ENCODE measurements around the gene LOXL1. TPM values are rescaled to one million over a fixed set of nuclear protein-coding genes. Genes with fewer than 3 reads are reported as not detected.

The LOXL1 gene
- total and polyA plus RNA-seq, 10 of the 15 experiments (the other 5 are each of a cell fraction or from before 2014, with no cell fraction given): 0.07 to 0.15 TPM; not detected in 8

- SMC1A ChIA-PET (ENCODE audit: uncharacterized antibody, unreplicated experiment): no interaction called here
- in situ Hi-C loops (cut with MboI): no loop called here
- RAD21 ChIA-PET (ENCODE audit: unreplicated experiment): no interaction called here
- ATAC-seq: no peak
- H2AFZ ChIP-seq (ENCODE audit: control insufficient read depth, low read depth, low read length): no peak overlapping the region
- peaks cover 8% of the 10 kb centered on the region in 2 experiments for H3K27me3 ChIP-seq (replicated peaks in 1 of 2; ENCODE audit: control insufficient read depth in 2 of 2, insufficient read depth in 2 of 2, low read length in 1 of 2)
- H3K9ac ChIP-seq (ENCODE audit: control insufficient read depth, insufficient read depth, low read length): no peak overlapping the region
- H3K27ac ChIP-seq (ENCODE audit: control insufficient read depth, insufficient read depth): no peak overlapping the region
- POLR2A ChIA-PET: interaction anchor here (0.7 kb wide), 1 partner anchor 149 kb away, joined by 3 read pairs; no protein-coding TSS in a partner anchor
- no peaks in the 10 kb centered on the region for H3K36me3 ChIP-seq (ENCODE audit: control insufficient read depth in 2 of 2, insufficient read depth in 2 of 2, low read length in 1 of 2)
- no peaks in the 10 kb centered on the region for H3K79me2 ChIP-seq (ENCODE audit: control insufficient read depth, insufficient read depth, low read length)
- no peak for FAIRE-seq
- CTCF ChIA-PET: interaction anchor here (0.9 to 1.0 kb wide), 2 partner anchors 50 to 55 kb away, joined by 3 read pairs; no protein-coding TSS in a partner anchor
- WGBS (ENCODE audit: insufficient coverage, insufficient replicate concordance, low lambda C conversion rate, missing lambda C conversion rate): 43% methylated on average over 6 of the region's 6 CpGs
- no peak overlapping the region for H3K4me2 ChIP-seq (ENCODE audit: control insufficient read depth, insufficient read depth)
- H3K9me3 ChIP-seq (replicated peaks; ENCODE audit: control insufficient read depth, insufficient read depth, low read length): no peaks in the 10 kb centered on the region
- intact Hi-C loops (cut with micrococcal nuclease; ENCODE audit: unreplicated experiment): no loop called here
- no peak overlapping the region for H3K4me3 ChIP-seq
- TF ChIP-seq CBX5 (IDR thresholded peaks at IDR 0.05; ENCODE audit: low read depth): no peak
- no peak for TF ChIP-seq SREBF1 (IDR thresholded peaks at IDR 0.05; ENCODE audit: low read length)
- TF ChIP-seq CTCF (IDR thresholded peaks at IDR 0.05 in 2 of 3, conservative IDR thresholded peaks at IDR 0.05 in 1 of 3; ENCODE audit: control insufficient read depth in 2 of 3, extremely low read depth in 1 of 3, insufficient read depth in 1 of 3, low read depth in 3 of 3, low read length in 3 of 3): no peak
- TF ChIP-seq MAX (IDR thresholded peaks at IDR 0.05; ENCODE audit: low read depth, low read length): no peak
- no peak for TF ChIP-seq CHD1 (IDR thresholded peaks at IDR 0.05; ENCODE audit: low read depth, low read length)
- no peak for TF ChIP-seq ATF3 (IDR thresholded peaks at IDR 0.05; ENCODE audit: borderline replicate concordance, extremely low read depth, low read depth, low read length)
- no peak for TF ChIP-seq REST (IDR thresholded peaks at IDR 0.05; ENCODE audit: low read depth, low read length)
- no peaks in the 10 kb centered on the region for H3K4me1 ChIP-seq (ENCODE audit: control insufficient read depth, insufficient read depth, low read length)
- H4K20me1 ChIP-seq (ENCODE audit: control insufficient read depth, insufficient read depth): no peaks in the 10 kb centered on the region
- no peak for DNase-seq (ENCODE audit: low read depth, low spot score)
- BruUV-seq (replicated peaks): no TSS peak
Measured at GRCh38 chr15:73923488-73924164, 2.6 kb upstream of the LOXL1 start.
